Bronchial epithelial cell (primary cell): ENCODE results near the gene PTPN23. TPM values are rescaled to one million over a fixed set of nuclear protein-coding genes. Genes with fewer than 3 reads are reported as not detected.

Source experiments
- DNase-seq: peaks from one replicate; pipeline ENCODE4 v3.0.0-alpha.2; 2010; ENCODE audit warnings: low read depth
- FAIRE-seq: peaks from 2 replicates; lab custom pipeline; 2011; peaks lifted over from hg19 to GRCh38; lab: Jason Lieb, UNC
- H3K27me3 ChIP-seq: 2 replicates; pipeline ENCODE4 v1.5.1; 2011; ENCODE audit warnings: low read length; ENCODE audit not compliant: control insufficient read depth, insufficient read depth
- H3K36me3 ChIP-seq: 2 replicates; pipeline ENCODE4 v1.5.1; 2011; ENCODE audit warnings: low read length; ENCODE audit not compliant: control insufficient read depth, insufficient read depth
- H3K4me3 ChIP-seq: 2 replicates; pipeline ENCODE4 v1.5.1; 2011; ENCODE audit warnings: mild to moderate bottlenecking, low read depth, low read length, control low read depth
- CTCF ChIP-seq: IDR thresholded peaks from 2 replicates; pipeline ENCODE4 v1.5.1; 2011; ENCODE audit warnings: mild to moderate bottlenecking, moderate library complexity, low read length, control low read depth, inconsistent platforms; ENCODE audit not compliant: insufficient read depth, severe bottlenecking
- total RNA-seq: library from RNA; depleted of rRNA; stranded (reverse); fragments of >200 nt; gene quantifications from 2 replicates; pipeline ENCODE4 v1.2.1, GENCODE V29; 2014

Gene PTPN23
- total RNA-seq, 1 donor from 2014 or later = 12.6 TPM

GRCh38 chr3:47342812-47343211 is 38.0 kb upstream of the PTPN23 start:
- FAIRE-seq = no peak
- no peak for TF ChIP-seq CTCF
- Histone ChIP-seq H3K27me3 (no peaks in the 10 kb centered on the region), H3K36me3 (peaks cover 11% of the 10 kb centered on the region), H3K4me3 (no peak overlapping the region)
- DNase-seq = no peak

GRCh38 chr3:47343471-47343971 is 37.3 kb upstream of the PTPN23 start:
- H3K36me3 ChIP-seq = peaks cover 9% of the 10 kb centered on the region
- TF ChIP-seq CTCF = no peak
- FAIRE-seq = peak; percentile 50
- no peak overlapping the region for H3K4me3 ChIP-seq
- no peak for DNase-seq
- H3K27me3 ChIP-seq = no peaks in the 10 kb centered on the region

GRCh38 chr3:47344971-47345370 is 35.9 kb upstream of the PTPN23 start:
- no peak for DNase-seq
- H3K27me3 ChIP-seq = no peaks in the 10 kb centered on the region
- peaks cover 9% of the 10 kb centered on the region for H3K36me3 ChIP-seq
- FAIRE-seq = no peak
- no peak for TF ChIP-seq CTCF
- no peak overlapping the region for H3K4me3 ChIP-seq

- no peak for TF ChIP-seq CTCF
- Histone ChIP-seq H3K4me3 (no peak overlapping the region), H3K36me3 (peaks cover 9% of the 10 kb centered on the region), H3K27me3 (no peaks in the 10 kb centered on the region)
- no peak for FAIRE-seq
- peak; percentile 17 for DNase-seq
Observed at GRCh38 chr3:47347217-47347801, 33.5 kb upstream of the PTPN23 start.

GRCh38 chr3:47348411-47349154 is 32.2 kb upstream of the PTPN23 start:
- Histone ChIP-seq H3K27me3 (no peaks in the 10 kb centered on the region), H3K36me3 (peaks cover 5% of the 10 kb centered on the region), H3K4me3 (no peak overlapping the region)
- FAIRE-seq (no peak), DNase-seq (peak; percentile 52)
- TF ChIP-seq CTCF = no peak

- Histone ChIP-seq H3K36me3 (no peaks in the 10 kb centered on the region), H3K27me3 (no peaks in the 10 kb centered on the region), H3K4me3 (no peak overlapping the region)
- DNase-seq = no peak
- no peak for FAIRE-seq
- TF ChIP-seq CTCF = no peak
Observed at GRCh38 chr3:47355010-47355409, 25.8 kb upstream of the PTPN23 start.
